CD8-positive, alpha-beta memory T cell (primary cell): ENCODE measurements around the gene ZBED4. TPM values are rescaled to one million over a fixed set of nuclear protein-coding genes. Genes with fewer than 3 reads are reported as not detected.

ENCODE experiments used
- CTCF ChIA-PET: fragments of 350-600 bp; sonication (Branson Sonifier 250); formaldehyde crosslinking; loops from one replicate; lab custom pipeline; 2021; ENCODE audit warnings: antibody characterized with exemption; lab: Charles Lee
- POLR2A ChIA-PET: fragments of 350-600 bp; sonication (Branson Sonifier 250); formaldehyde crosslinking; loops from one replicate; lab custom pipeline; 2021; ENCODE audit warnings: antibody characterized with exemption; lab: Charles Lee
- DNase-seq, 5 donors: peaks; one replicate each; pipeline versions ENCODE4 v3.0.0 to v3.0.0-alpha.2; 2020 to 2022; ENCODE audit warnings: mixed read lengths in 1 of 5
- H3K27ac ChIP-seq: one replicate; pipeline ENCODE4 v1.7.0; 2013; ENCODE audit warnings: low read depth, mild to moderate bottlenecking, low read length, moderate library complexity
- H3K27me3 ChIP-seq: 2 replicates; pipeline ENCODE4 v1.7.0; 2013; ENCODE audit warnings: low read length, mild to moderate bottlenecking; ENCODE audit not compliant: insufficient read depth, poor library complexity, severe bottlenecking
- H3K36me3 ChIP-seq: 2 replicates; pipeline ENCODE4 v1.7.0; 2013; ENCODE audit warnings: mild to moderate bottlenecking, low read length, moderate library complexity; ENCODE audit not compliant: insufficient read depth
- H3K4me1 ChIP-seq: 2 replicates; pipeline ENCODE4 v1.7.0; 2013; ENCODE audit warnings: mild to moderate bottlenecking, low read length, moderate library complexity; ENCODE audit not compliant: insufficient read depth
- H3K4me3 ChIP-seq: 2 replicates; pipeline ENCODE4 v1.7.0; 2013; ENCODE audit warnings: mild to moderate bottlenecking, low read length
- H3K9me3 ChIP-seq: 2 replicates; pipeline ENCODE4 v1.7.0; 2013; ENCODE audit warnings: mild to moderate bottlenecking, low read length
- H3K27ac Mint-ChIP-seq, 8 donors: one replicate each; pipeline ENCODE4 v1.8.0; 2020 to 2021; ENCODE audit warnings: mixed read lengths in 8 of 8, mild to moderate bottlenecking in 6 of 8, inconsistent platforms in 3 of 8, moderate library complexity in 3 of 8
- H3K27me3 Mint-ChIP-seq, 2 donors: one replicate each; pipeline ENCODE4 v1.8.0; 2020 to 2021; ENCODE audit warnings: mixed read lengths in 2 of 2, mild to moderate bottlenecking in 1 of 2, moderate library complexity in 1 of 2
- H3K36me3 Mint-ChIP-seq, 3 donors: one replicate each; pipeline ENCODE4 v1.8.0; 2020 to 2021; ENCODE audit warnings: mixed read lengths in 3 of 3, inconsistent platforms in 1 of 3, mild to moderate bottlenecking in 1 of 3
- H3K4me1 Mint-ChIP-seq, 3 donors: one replicate each; pipeline ENCODE4 v1.8.0; 2020 to 2021; ENCODE audit warnings: mixed read lengths in 3 of 3, inconsistent platforms in 1 of 3, mild to moderate bottlenecking in 1 of 3
- H3K4me3 Mint-ChIP-seq, 7 donors: one replicate each; pipeline ENCODE4 v1.8.0; 2020 to 2021; ENCODE audit warnings: mixed read lengths in 7 of 7, mild to moderate bottlenecking in 6 of 7, moderate library complexity in 4 of 7, inconsistent platforms in 2 of 7
- H3K9me3 Mint-ChIP-seq, 5 donors: one replicate each; pipeline ENCODE4 v1.8.0; 2020 to 2022; ENCODE audit warnings: mixed read lengths in 5 of 5, mild to moderate bottlenecking in 3 of 5, moderate library complexity in 2 of 5, inconsistent platforms in 1 of 5
- polyA plus RNA-seq: library from polyadenylated mRNA; unstranded; fragments of 300-500 nt; fragmentation: Illumina TruSeq; gene quantifications from one replicate; pipeline ENCODE4 v1.2.3, GENCODE V29; 2021
- total RNA-seq, 2 experiments: library from RNA; stranded (reverse); gene quantifications; one replicate each; pipeline ENCODE4 v1.2.3, GENCODE V29; 2021

The ZBED4 gene
- total and polyA plus RNA-seq, 3 experiments from 2014 or later: 11.1 to 24.3 (median 24.2) TPM

DNA sequence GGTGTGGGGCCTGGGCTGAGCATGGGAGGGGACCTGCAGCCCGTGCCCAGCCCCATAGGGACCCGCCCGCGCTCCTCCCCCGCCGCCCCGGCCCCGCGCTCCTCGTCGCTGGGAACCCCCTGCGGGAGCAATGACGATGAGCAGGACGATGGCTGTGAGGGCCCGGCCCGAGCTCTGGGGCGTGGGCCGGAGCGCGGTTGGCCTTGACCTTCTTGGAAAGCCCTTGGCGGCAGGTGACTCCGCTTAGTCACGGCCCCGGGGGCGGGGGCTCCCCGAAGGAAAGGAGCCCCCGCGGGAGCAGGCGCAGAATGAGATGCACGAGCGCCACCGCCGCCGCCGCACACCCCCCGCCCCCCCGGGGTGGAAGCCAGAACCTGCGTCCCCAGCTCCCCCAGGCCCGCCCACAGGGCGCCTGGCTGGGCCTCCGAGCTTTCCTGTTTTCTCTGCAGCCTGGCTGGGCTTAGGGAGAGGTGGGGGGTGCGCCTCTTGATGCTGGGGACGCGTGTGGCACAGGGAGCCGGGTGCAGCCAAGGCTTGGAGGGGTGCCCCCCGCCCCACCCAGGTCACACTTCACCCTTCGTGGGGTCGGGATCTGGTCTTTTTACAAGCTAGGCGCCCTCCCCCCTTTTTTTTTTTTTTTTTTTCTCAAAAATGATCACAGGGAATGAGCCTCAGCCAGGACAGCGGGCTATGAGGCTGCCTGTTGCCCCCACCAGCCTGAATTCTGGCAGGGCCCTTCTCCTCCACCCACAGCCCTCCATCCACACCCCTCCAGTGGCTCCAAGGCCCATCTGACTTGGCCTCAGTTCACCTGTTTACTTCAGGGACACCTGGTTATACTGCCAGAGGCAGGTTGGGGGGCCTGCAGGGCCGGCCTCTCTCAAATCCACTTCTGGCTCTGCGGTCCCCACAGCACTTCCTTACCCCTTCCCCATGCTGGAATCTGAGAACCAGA is 82.7 kb downstream of the ZBED4 start:
- no peaks in the 10 kb centered on the region for H3K9me3 Mint-ChIP-seq
- no peaks in the 10 kb centered on the region for H3K27me3 Mint-ChIP-seq
- peak overlapping the region; percentile 59 to 94 (median 86) for H3K27ac Mint-ChIP-seq
- ChIA-PET CTCF (interaction anchor here (0.9 to 1.4 kb wide), 6 partner anchors 8 to 127 kb away, joined by 3 to 5 read pairs (median 4); no protein-coding TSS in a partner anchor), POLR2A (interaction anchor here (0.5 to 1.4 kb wide), 6 partner anchors 20 to 85 kb away, joined by 3 to 8 read pairs (median 4); partner anchors contain the start of gene PIM3)
- peak overlapping the region; percentile 57 for H3K27ac ChIP-seq
- peak overlapping the region; percentile 54 to 90 (median 61) for H3K4me3 Mint-ChIP-seq
- H3K4me1 Mint-ChIP-seq: peaks cover 6 to 22% (median 9%) of the 10 kb centered on the region in 3 donors
- H3K4me3 ChIP-seq: peak overlapping the region; percentile 32
- H3K27me3 ChIP-seq: no peaks in the 10 kb centered on the region
- H3K9me3 ChIP-seq: no peaks in the 10 kb centered on the region
- DNase-seq: peak; percentile 84 to 93 (median 87)
- no peaks in the 10 kb centered on the region for H3K36me3 Mint-ChIP-seq
- H3K36me3 ChIP-seq: no peaks in the 10 kb centered on the region
- H3K4me1 ChIP-seq: peaks cover 20% of the 10 kb centered on the region

DNA sequence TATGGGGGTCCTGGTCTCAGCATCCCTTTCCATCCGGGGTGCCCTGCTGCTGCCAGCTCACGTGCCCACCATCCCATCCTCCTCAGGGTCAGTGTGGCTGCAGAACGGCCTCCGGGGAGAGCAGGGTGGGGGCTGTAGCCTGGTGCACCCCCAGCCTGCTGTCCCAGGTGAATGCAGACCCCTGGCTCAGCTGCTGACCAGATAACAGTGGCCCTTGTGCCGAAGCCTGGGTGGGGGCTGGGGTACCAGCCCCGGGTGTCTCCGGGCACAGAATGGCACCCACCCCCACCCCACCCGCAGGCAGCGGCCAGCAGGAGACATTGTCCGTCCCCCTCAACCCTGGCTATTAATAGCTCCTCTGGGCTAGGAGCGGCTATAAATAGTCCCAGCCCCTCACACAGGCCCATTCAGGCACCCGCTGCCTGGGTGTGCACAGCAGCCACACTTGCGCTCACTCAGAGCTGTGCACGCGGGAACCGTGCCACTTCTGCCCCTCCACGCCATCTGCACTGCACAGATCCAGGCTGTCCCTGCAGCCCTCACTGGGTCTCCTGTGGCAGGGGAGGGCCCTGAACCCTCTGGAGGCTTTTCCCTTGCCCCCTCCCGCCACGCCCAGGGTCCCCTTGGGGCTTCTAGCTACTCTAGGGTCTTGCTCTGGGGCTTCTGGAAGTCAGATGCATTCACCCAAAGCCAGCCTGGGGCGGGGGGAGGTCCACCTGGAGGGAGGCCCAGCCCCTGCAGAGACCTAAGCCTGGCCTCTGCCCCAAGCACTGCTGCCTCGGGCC is 83.5 kb downstream of the ZBED4 start:
- Mint-ChIP-seq H3K4me1 (peaks cover 5 to 17% (median 8%) of the 10 kb centered on the region in 3 donors), H3K36me3 (no peaks in the 10 kb centered on the region), H3K4me3 (peak overlapping the region; percentile 43 to 90 (median 59)), H3K27me3 (no peaks in the 10 kb centered on the region), H3K9me3 (no peaks in the 10 kb centered on the region), H3K27ac (peak overlapping the region; percentile 59 to 94 (median 86))
- CTCF ChIA-PET: interaction anchor here (1.2 to 1.4 kb wide), 2 partner anchors 56 to 99 kb away, joined by 3 to 5 read pairs; no protein-coding TSS in a partner anchor
- H3K27me3 ChIP-seq: no peaks in the 10 kb centered on the region
- POLR2A ChIA-PET: interaction anchor here (0.5 to 1.4 kb wide), 3 partner anchors 19 to 86 kb away, joined by 3 to 8 read pairs (median 4); no protein-coding TSS in a partner anchor
- no peaks in the 10 kb centered on the region for H3K36me3 ChIP-seq
- H3K4me1 ChIP-seq: peaks cover 16% of the 10 kb centered on the region
- no peak for DNase-seq
- peak overlapping the region; percentile 32 for H3K4me3 ChIP-seq
- H3K27ac ChIP-seq: peak overlapping the region; percentile 57
- H3K9me3 ChIP-seq: no peaks in the 10 kb centered on the region

DNA sequence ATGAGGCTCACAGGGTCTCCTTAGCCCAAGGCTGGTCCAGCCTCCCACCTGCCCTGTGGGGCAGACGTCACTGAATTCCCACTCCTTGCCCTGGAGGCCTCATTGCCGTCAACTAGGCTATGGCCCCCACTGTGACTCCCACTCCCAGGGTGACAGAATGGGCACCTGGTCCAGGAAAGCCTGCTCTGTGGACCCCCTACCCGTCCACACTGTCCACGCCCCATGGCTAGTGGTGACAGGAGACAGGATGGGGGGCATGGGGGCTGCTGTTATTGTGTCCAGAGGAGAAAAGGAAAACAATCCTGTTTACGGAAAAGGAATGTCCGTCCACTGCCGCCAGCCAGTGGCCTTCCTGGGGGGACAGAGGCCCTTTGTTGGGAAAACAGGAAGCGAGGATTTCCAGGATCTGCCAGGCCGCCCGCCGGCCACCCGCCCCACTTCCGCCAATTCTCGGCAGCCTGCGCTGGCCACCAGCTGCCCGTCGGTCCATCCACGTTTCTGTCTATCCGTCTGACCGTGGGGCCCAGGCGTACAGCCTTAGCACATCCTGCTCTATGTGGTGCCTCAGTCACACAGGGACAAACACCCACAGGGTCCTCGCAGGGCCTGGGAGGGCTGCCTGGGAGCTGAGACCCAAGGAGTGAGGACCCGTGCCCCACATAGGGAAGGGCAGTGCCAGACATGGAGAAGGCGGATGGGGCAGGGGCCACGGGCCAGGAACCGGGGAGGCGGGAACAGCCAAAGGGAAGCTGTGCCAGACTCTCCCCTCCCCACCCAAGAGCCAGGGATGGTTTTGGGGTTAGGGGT is 84.3 kb downstream of the ZBED4 start:
- POLR2A ChIA-PET: no interaction called here
- DNase-seq: no peak
- peak overlapping the region in 6 of 8 donors; percentile 45 to 84 (median 63) for H3K27ac Mint-ChIP-seq
- H3K4me1 ChIP-seq: peaks cover 16% of the 10 kb centered on the region
- no peaks in the 10 kb centered on the region for H3K27me3 Mint-ChIP-seq
- H3K36me3 ChIP-seq: no peaks in the 10 kb centered on the region
- CTCF ChIA-PET: no interaction called here
- H3K9me3 ChIP-seq: no peaks in the 10 kb centered on the region
- no peak overlapping the region for H3K27ac ChIP-seq
- peak overlapping the region in 1 of 7 donors; percentile 26 for H3K4me3 Mint-ChIP-seq
- no peaks in the 10 kb centered on the region for H3K27me3 ChIP-seq
- H3K4me3 ChIP-seq: no peak overlapping the region
- no peaks in the 10 kb centered on the region for H3K9me3 Mint-ChIP-seq
- no peaks in the 10 kb centered on the region for H3K36me3 Mint-ChIP-seq
- H3K4me1 Mint-ChIP-seq: peaks cover 4 to 16% (median 8%) of the 10 kb centered on the region in 3 donors

DNA sequence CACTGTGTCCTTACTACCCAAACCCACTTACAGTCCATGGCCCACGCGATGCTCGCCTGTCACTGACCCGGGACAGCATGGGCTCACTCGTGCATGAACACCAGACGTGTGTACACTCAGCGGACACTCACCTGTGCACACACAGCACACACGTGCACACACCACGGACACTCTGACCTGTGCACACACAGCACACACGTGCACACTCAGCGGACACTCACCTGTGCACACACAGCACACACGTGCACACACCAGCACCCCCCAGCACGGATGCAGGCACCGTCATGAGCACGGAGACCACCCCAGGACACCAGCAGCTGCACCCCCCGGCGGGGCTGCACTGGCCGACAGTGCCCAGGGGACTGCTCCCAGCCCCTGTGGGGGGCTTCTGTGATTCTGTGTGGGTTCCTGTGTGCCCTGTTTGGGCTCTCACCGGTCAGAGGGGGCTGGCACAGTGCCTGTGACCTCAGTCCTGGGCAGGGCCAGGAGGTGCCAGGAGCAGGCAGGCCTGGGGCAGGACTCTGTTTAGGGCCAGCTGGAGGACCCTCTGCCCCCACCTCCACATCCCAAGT is 85.0 kb downstream of the ZBED4 start:
- POLR2A ChIA-PET: no interaction called here
- peak overlapping the region in 2 of 8 donors; percentile 23 to 62 for H3K27ac Mint-ChIP-seq
- Histone ChIP-seq H3K27me3 (no peaks in the 10 kb centered on the region), H3K36me3 (no peaks in the 10 kb centered on the region), H3K9me3 (no peaks in the 10 kb centered on the region), H3K4me3 (no peak overlapping the region), H3K27ac (no peak overlapping the region), H3K4me1 (peaks cover 16% of the 10 kb centered on the region)
- CTCF ChIA-PET: no interaction called here
- no peaks in the 10 kb centered on the region for H3K36me3 Mint-ChIP-seq
- no peak for DNase-seq
- no peak overlapping the region for H3K4me3 Mint-ChIP-seq
- peaks cover 0 to 11% (median 4%) of the 10 kb centered on the region in 3 donors for H3K4me1 Mint-ChIP-seq
- H3K27me3 Mint-ChIP-seq: no peaks in the 10 kb centered on the region
- no peaks in the 10 kb centered on the region for H3K9me3 Mint-ChIP-seq

Other genes with a start within 250 kb of the ZBED4 start
- 10 to 100 TPM; 32.9 to 35.1 TPM for gene BRD1, start 26.0 kb upstream of the ZBED4 start, total RNA-seq
- gene BRD1, start 26.0 kb upstream of the ZBED4 start, polyA plus RNA-seq: 4.9 TPM
- 10 to 100 TPM; 21.0 TPM for gene ALG12, start 64.6 kb downstream of the ZBED4 start, total RNA-seq
- gene ALG12, start 64.6 kb downstream of the ZBED4 start, polyA plus RNA-seq: 21.8 TPM
- gene CRELD2, start 64.8 kb downstream of the ZBED4 start, total RNA-seq: 10 to 100 TPM; 49.4 to 50.7 TPM
- 53.2 TPM for gene CRELD2, start 64.8 kb downstream of the ZBED4 start, polyA plus RNA-seq
- gene PIM3, start 106.9 kb downstream of the ZBED4 start, total RNA-seq: 100 to 1,000 TPM; 202 to 227 TPM
- gene PIM3, start 106.9 kb downstream of the ZBED4 start, polyA plus RNA-seq: 39.3 TPM
- under 1 TPM; 0.20 to 0.29 TPM for gene IL17REL, start 158.9 kb downstream of the ZBED4 start, total RNA-seq
- gene IL17REL, start 158.9 kb downstream of the ZBED4 start, polyA plus RNA-seq: not detected
- gene TTLL8, start 204.5 kb downstream of the ZBED4 start, total RNA-seq: not detected
- not detected for gene TTLL8, start 204.5 kb downstream of the ZBED4 start, polyA plus RNA-seq
- gene MLC1, start 231.6 kb downstream of the ZBED4 start, total RNA-seq: under 1 TPM; 0.35 to 0.47 TPM
- gene MLC1, start 231.6 kb downstream of the ZBED4 start, polyA plus RNA-seq: 1.7 TPM
- gene MOV10L1, start 236.2 kb downstream of the ZBED4 start, total RNA-seq: not detected
- gene MOV10L1, start 236.2 kb downstream of the ZBED4 start, polyA plus RNA-seq: not detected